SK-N-DZ (cell line): ENCODE results near the gene ZNF385A.

Experiments
- DNase-seq: peaks from one replicate; pipeline ENCODE4 v3.0.0-alpha.2; 2015; ENCODE audit warnings: low spot score

Gene ZNF385A

DNA sequence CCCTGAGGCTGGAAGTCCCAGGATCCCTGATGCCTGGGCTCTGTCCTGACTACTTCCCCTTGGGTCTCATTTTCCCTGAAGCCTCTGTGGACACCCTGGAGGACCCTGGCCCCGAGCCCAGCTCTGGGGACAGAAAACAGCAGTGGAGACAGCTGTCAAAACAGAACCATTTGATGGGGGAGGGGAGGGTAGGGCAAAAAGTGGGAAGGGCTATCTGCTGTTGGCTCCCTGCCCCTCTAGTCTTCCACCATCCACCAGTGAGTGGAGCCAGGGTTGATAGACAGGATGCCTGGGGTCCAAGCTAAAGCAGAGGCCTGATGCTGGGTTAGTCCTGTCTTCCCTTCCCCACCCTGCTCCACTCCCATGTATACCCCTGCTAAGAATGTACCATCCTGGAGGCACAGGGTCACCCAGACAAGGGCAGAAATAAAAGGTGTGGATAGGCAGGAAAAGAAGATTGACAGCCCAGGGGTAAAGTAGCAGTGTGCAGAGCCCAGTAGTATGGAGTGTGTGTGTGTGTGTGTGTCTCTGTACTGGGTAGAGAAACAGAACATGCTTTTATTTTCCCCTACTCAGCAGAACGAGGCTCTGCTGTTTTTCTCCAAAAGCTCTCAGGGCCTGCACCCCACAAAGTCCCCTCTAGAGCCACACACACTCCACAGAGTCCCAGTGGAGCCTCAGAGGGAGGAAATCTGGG is 9.8 kb downstream of the ZNF385A start:
- no peak for DNase-seq

DNA sequence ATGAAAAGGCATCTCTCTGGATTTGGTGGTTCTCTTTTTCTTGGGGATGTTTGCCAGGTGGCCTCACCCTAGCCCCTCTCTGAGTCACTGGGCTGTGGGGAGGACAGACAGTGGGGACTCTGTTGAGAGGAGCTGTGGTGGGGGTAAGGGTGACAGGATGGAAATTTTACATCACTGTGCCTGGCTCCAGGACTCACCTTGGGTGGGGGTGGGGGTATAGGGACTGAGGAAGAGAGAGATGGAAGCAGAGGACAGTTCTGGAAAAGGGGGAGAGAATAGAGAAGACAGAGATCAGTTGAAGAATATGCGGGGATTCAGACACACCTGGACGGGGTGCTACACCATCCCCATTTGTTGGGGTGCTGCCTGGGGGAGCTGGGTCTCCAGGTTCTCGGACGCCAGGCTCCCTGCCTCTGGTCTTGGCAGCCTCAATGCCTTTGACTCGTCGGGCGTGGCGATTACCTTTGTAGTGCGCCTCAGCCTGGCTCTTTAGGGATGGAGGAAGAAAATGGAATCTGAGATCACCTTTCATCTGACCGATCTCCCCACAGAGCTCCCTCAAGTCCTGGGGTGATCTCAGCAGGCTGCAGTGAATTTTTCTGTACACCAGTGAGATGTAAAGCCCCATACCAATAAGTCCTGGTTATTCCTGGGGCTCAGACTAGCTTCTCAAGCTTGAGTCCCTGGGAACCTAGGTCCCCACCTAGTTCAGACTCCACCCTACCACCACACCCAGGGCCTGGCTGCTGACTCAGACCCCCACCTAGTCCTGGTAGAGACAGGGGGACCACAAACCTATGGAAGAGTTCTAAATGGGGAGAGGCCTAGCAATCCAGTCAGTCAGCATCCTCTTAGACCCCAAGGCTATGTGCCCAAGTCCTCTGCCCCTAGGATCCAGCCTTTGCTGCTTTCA is 10.6 kb downstream of the ZNF385A start:
- no peak for DNase-seq

DNA sequence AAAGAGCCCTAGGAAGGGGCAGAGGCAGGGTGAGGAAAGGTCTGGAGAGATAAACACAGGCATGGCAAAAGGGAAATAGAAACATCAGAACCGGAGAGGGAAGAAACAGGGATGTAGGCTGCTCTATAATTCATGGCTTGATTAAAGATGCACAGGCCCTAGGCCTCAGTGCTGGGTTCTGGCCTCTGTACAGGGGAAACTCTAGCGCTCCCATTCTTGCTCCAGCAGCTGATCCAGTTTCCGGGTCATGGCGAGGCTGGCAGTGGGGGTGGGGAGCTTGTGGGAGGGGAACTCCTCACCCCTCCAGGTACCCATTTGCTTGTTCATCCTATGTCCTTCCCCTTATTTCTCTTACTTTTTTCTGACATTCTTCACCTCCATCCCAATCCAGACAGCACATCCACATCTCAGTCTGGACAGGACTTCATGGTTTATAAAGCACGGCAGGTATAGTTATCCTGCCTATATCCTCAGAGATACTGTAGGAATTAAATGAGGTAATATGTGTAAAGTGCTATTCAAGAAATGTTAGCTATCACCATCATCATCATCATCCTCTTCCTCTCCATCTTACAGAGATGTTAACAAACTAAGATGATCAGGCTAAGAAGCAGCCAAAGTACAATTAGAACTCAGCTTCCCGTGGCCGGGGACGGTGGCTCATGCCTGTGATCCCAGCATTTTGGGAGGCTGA is 12.3 kb downstream of the ZNF385A start:
- DNase-seq, result no peak

DNA sequence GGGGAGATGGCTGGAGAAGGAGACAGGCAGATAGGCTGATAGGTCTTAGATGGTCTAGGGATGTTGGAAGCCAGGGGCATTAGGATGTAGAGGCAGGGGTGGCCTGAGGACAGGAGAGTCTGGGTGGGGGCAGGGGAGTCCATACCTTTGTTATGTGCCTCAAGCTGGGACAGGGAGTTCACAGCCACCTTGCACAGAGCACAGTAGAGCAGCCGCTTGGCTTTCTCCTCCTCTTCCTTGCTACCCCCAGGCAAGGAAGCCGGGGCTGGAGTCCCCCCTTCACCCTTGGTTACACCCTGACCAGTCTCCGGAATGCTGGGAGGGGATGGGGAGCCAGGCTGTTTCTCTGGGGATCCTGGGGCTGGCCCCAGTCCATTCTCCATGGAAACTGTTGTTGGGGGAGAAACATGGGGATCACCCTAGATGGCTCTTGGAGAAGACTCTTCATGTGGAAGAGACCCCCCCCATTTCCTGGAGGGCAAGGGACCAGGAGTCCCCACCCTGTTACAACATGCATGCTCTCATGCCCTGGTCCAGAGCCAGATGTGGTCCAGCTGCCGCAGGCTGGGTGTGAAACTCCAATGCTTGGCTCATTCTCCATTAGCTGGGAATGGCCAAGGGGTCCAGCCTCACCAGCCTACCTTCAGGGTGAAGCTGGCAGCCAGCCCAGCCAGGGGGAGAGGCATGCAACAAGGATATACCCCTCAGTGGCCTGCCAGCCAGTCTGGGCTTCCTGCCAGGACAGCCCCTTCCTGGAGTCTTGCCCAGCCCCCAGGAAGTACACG is 13.0 kb downstream of the ZNF385A start:
- DNase-seq, result no peak

DNA sequence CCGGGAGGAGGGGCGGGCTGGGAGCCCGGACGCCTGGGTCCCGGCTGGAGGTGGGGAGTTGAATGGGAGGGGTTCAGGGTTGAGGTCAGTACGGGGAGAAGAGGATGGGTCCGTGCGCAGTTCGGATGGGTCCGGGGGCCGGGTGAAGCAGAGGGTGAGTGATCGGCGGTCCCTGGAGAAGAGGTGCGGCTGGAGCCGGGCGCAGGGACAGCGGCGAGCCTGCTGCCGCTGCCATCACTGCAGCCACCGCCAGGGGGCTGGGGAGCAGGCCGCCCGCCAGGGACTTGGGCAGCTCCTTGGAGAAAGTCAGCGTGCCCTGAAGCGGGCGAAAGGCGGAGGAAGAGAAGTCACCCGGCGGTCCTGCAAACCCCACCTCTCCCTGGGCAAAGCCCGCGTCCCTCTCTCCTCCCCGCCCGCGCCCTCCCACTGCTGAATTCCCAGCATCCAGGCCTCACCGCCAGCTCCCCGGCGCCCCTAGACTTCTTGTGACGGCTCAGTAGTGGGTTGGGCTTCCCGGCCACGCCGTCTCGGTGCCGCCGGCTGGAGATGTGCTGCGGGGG is 14.3 kb downstream of the ZNF385A start:
- DNase-seq, result peak; percentile 75

DNA sequence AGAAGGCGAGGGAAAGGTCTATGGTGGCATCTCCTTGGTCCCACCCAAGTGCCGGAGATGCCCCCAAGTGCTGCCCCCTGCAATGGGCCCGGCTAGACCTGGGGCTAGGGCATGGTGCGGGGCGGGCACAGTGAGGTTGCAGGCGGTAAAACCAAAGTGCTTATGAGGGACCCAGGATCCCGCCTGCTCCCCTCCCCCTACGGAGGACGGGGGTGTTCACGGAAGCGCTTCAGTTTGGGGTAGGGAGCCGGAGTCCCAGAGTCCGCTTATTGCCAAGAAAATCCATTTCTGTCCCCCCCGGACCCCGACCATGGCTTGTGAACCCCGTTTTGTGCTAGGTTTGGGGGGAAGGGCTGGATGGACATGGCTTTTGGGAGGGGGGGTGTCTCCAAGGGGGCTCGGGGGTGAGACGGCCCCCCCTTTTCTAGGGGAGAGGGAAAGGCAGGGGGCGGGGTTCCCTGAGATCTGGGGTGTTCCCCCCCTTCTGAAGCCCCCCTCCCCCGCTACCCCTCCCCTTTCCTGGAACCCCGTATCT is 14.9 kb downstream of the ZNF385A start:
- DNase-seq, result no peak

DNA sequence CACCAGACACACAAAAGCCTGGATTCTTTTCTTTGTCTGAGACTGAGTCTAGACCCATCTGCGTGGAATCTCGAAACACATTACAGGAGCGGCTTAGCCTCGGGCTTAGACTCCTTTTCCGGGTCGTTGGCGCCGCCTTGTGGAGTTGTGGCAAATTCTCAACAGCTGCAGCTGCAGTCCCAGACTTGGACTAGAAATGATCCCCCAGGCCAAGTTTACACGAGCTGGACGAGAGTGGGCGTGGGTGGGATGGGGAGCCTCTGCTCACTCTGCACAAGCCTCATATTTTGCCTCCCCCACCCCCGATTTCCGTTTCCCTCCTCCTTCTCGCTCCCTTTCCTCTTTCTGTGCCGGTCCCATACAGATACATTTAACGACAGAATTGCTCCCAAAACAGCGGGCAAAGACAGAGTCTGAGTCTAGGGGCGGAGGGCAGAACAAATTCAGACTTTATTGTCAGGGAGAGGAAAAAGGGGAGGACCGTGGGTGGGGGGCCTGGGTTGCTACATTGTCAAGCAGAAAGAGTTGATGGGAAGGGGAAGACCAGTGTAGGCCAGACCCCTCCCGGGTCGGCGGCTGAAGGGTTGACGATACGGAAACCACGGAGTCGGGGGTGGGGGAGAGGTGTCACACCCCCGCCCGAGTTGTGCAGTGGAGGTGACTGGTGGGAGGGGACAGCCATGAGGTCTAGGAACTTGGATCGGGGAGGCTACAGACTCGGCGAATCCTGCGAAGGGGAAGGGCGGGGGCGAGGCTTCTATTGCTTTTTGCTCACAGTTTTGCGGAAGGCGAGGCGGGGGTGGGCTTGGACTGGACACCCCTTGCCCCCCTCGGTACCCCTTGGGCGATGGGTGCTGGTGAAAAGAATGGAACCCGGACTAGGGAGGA is 15.6 kb downstream of the ZNF385A start:
- peak; percentile 84 for DNase-seq

DNA sequence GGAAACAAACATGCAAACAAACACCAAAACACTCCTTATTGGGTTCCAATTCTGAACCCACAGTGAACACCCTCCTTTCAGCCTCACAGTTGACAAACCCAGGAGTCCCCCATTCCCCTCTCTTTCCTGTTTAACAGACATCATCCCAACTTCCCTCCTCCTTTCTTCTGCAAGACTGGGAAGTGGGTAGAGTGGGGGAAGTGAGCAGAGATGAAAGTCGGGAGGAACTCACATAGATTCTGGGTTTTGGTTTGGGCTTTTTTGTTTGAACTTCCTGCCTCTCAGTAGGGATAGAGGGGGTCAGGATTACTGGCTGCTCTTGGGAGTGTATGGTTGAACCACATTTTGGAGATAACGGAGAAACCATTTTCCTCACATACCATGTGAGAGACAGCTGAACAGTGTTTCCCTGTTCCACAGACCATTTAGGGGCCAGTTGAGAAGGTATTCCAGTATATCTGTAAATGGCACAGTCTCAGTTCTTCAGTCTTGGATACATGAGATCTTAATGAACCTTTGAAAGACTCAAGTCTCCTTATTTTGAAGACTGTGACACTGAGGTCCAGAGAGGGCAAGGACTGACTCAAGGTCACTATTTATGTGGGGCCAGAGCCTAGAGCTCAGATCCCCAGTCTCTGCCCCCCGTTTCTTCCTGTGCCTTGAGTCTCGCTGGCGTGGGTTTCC is 16.4 kb downstream of the ZNF385A start:
- no peak for DNase-seq

DNA sequence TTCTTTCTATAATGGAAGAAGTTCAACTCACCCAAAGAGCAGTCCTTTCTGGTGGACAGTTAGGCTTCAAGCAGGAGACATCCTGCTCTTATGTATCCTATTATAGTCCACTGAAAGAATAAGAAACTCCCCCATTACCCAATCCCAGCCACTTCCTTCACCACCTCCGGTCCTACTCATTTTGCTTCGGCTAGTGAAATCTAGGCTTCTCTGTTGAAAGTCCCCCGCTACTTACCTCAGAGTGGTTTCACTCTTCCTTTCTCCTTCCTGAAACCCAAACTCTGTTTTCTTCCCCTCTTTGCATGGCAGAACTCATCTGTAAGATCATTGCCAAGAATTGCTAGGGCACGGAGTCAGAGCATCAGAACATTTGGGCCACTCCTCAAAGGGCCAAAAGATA is 20.1 kb downstream of the ZNF385A start, which contains the start of gene GPR84:
Gene GPR84, minus strand, starts transcription at position 74 of the 400 bp plus-strand sequence. CDS start 635 bp downstream, outside the sequence.
- no peak for DNase-seq

DNA sequence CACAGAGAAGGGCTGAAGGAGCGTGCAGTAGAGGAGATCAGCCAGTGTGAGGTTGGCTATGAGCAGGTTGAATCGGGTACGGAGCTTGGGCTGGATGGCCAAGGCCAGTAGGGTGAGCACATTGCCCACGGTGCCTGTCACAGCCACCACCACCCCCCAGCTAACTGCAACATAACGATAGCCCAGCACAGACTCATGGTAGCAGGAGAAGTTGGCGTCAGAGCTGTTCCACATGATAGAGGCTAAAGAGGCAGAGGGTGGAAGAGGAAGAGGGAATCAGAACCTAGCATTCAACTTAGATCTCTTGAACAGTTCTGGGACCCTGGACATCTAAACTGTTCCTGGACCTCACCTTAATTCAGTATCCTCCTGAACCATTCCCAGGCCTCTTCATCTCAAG is 20.9 kb downstream of the ZNF385A start:
- no peak for DNase-seq

DNA sequence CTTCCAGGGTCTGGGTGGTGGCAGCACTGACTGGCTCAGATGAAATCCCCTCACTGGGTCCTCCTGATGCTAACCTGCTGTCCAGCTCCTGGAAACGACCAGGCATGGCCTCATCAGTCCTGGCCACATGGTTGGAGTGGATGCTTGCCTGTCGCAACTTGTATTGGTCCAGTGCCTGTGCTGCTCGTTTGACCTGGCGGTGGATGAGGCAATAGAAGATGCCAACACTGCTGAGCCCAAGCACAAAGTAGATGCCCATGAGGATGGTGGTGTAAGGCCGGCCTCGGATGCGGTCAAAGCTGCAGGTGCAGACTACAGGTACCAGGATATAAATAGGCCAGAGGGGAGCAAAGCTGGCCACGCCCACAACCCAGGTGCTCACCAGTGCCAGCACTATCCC is 21.5 kb downstream of the ZNF385A start:
- no peak for DNase-seq

DNA sequence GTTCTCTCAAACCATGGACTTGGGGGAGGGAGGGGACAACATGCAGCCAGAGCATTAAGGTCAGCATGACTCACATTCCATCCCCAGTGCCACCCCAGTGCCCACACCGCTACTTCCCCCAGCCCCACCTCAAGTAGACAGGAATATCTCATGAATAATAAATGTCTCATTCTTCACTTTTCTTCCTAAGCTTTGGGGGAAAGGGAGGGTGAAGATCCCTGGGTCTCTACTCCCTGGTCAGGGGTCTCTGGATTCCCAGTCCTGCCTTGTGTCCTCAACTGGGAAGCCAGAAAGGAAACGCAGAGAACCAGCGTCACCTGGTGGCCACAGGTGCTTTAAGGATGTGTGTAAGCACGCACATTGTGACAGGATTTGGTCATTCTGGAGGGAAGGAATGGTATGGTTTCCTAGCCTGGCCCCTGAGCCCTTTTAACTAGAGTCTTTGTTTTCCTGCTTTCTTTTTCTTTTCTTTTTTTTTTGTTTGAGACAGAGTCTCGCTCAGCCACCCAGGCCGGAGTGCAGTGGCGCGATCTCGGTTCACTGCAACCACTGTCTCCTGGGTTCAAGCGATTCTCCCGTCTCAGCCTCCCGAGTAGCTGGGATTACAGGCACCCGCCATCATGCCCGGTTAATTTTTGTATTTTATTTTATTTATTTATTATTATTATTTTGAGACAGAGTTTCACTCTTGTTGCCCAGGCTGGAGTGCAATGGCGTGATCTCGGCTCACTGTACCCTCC is 23.6 kb downstream of the ZNF385A start:
- peak; percentile 89 for DNase-seq

DNA sequence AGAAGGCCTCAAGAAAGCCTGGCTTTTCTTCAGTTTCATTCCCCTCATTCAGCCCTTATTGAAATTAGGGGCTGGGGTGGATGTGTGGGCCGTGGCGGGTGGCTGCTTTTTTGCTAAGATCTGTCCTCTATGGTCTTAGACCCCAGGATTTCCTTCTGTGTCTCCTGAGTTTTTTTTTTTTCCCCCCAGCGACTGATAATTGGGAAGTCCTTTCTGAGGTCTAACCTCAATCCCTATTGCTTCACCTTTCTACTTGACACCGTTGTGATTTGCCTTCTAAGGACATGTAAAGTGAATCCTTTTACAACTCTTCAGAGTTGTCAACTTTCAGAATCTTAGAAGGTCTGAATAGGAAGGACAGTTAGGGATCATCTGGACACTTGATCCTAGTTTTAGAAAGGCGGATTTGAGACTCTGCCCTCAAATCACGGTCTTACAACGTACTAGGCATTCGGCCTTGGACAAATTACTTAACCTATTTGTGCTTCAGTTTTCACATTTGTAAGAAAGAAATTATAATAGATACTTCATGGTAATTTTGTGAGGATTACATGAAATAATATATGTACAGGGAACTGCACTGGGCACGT is 24.7 kb downstream of the ZNF385A start:
- no peak for DNase-seq

DNA sequence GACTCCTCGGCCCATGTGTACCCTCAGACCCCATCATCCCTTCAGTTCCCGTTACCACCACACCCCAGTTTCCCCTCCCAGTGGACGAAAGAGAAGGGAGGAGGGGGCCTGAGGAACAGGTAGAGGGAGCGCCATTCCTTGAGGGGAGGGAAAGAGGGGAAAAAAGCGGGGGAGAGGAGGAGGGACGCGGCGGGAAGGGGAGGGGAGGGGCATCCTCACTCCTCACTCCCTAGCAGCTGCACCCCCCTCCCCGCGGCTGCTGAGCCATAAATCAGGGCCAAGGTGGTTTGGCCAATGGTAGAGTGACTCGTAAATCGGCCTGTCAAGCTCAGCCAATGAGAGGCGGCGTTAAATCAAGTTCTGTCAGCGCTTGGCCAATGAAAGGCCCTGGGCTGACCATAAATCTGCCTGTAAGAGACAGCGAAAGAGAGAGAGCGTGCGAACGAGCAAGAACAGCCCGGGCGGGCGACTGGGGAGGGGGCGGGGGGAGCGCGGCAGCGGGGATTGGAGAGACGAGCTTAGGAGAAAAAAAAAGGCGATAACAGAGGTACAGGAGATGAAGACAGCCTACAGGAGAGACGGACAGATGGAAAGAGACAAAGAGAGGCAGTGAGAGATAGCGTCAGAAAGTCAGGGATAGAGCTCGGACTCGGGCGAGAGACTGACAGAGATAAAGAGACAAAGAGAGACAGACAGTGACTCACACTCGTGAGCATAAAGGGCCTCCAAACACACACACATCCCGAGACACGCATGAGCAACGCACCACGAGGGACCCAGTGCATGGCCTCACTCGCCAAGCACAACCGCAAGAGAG is 25.4 kb downstream of the ZNF385A start:
- peak; percentile 100 for DNase-seq

DNA sequence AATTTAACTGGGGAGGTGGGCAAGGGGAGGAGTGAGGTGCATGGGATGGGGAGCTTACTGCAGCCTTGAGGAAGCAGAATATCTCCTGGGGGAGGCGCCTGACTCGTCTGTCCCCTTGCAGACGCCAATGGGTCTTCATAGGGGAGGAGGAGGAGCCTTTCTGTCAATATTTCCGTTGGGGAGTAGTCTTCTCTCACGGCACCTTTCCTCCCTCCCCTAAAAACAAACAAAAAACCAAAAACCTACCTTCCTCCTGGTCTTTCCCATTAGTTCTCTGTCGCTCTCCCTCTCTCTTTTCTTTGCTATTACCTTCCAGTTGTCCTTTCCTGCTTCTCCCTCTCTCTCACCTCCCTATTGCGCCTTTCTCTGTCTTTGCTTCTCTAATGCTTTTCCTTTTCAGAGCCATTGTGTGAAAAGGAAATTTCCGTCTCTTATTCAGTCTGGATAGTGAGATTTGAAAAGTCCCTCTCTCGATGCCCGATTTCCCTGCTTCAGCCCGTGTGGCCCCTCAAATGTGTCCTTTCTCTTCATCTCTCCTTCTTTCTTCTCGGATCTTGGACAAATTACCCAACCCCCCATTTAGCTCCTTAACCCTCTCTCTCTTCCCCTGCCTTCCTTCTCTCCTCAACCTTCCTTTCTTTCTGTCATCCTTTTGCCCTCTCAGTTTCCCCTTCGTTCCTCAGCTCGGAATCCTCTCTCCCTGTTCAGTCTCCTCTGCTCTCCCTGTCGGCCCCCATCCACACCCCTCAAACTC is 26.2 kb downstream of the ZNF385A start:
- DNase-seq, result peak; percentile 60

DNA sequence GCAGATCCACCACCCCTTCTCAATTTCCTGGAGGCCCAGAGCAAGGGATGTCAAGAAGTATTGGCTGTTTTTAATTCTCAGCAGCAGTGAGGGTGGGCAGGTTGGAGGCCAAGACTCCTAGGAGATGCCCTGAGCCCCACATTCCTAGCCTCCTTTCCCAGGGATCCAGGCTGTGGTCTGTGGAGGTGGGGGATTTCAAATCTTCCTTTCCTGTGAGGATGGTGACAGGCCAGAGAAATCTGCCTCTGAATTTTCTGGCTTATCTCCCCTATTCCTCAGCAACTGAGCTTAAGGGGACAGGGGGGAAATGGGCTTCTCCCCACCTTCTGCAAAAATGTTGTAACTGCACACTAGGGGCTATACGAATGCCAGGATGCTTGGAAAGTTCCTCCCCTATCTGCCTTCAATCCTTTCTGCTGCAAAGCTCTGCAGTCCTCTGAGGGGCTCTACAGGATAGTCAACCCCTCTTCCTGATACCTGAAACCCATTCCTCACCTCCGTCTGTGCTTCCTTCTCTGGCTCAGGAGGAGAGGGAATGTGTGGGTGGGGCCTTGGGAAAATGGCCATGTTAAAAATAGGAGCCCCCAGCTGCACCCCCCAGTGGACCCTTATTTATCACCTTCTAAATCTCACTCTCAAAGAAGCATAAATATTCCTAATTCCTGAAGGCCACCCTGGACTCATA is 26.9 kb downstream of the ZNF385A start:
- DNase-seq, result no peak
